Neuronal stem cell (in vitro differentiated cells): ENCODE results near the gene DGKK.

Source experiments
- DNase-seq: peaks from one replicate; pipeline ENCODE4 v3.0.0-alpha.2; 2013; ENCODE audit warnings: low spot score
- H2AFZ ChIP-seq: one replicate; pipeline ENCODE4 v1.6.1; 2013; ENCODE audit warnings: mild to moderate bottlenecking, low read length, inconsistent platforms
- H2AK5ac ChIP-seq: 2 replicates; pipeline ENCODE4 v1.6.1; 2013; ENCODE audit warnings: low read depth, mild to moderate bottlenecking, inconsistent platforms, low read length, moderate library complexity, mixed read lengths
- H2BK120ac ChIP-seq: 2 replicates; pipeline ENCODE4 v1.6.1; 2013; ENCODE audit warnings: low read depth, mild to moderate bottlenecking, inconsistent platforms, low read length, moderate library complexity, mixed read lengths
- H2BK12ac ChIP-seq: one replicate; pipeline ENCODE4 v1.6.1; 2013; ENCODE audit warnings: low read length, inconsistent platforms
- H2BK15ac ChIP-seq: 2 replicates; pipeline ENCODE4 v1.6.1; 2013; ENCODE audit warnings: mild to moderate bottlenecking, low read length, inconsistent platforms, mixed read lengths
- H2BK5ac ChIP-seq: one replicate; pipeline ENCODE4 v1.6.1; 2013; ENCODE audit warnings: inconsistent platforms, mild to moderate bottlenecking, low read length, moderate library complexity
- H3K14ac ChIP-seq: one replicate; pipeline ENCODE4 v1.6.1; 2013; ENCODE audit warnings: low read length, inconsistent platforms
- H3K18ac ChIP-seq: 2 replicates; pipeline ENCODE4 v1.6.1; 2013; ENCODE audit warnings: low read length, inconsistent platforms
- H3K23ac ChIP-seq: 2 replicates; pipeline ENCODE4 v1.6.1; 2013; ENCODE audit warnings: low read depth, mild to moderate bottlenecking, mixed read lengths, low read length, inconsistent platforms; ENCODE audit not compliant: poor library complexity
- H3K27ac ChIP-seq: replicated peaks from 3 replicates; pipeline ENCODE4 v1.5.1; 2013; ENCODE audit warnings: low read length, inconsistent platforms
- H3K27me3 ChIP-seq, 3 experiments: 2 replicates each; pipeline ENCODE4 v1.6.1; 2013; ENCODE audit warnings: low read length in 3 of 3, mild to moderate bottlenecking in 2 of 3, inconsistent platforms in 1 of 3, low read depth in 1 of 3, mixed read lengths in 1 of 3, moderate library complexity in 1 of 3; ENCODE audit not compliant: control insufficient read depth in 3 of 3, insufficient read depth in 3 of 3
- H3K36me3 ChIP-seq, 2 donors: replicated peaks in 1 of 2; 2 replicates each; pipeline ENCODE4 v1.6.1; 2013; ENCODE audit warnings: low read length in 2 of 2; ENCODE audit not compliant: control insufficient read depth in 2 of 2, insufficient read depth in 2 of 2
- H3K4ac ChIP-seq: 2 replicates; pipeline ENCODE4 v1.6.1; 2013; ENCODE audit warnings: inconsistent platforms, mild to moderate bottlenecking, low read length, moderate library complexity
- H3K4me1 ChIP-seq, 2 donors: 1 replicate in 1 of 2; 2 replicates in 1 of 2; pipeline ENCODE4 v1.6.1; 2013; ENCODE audit warnings: low read length in 2 of 2, low read depth in 1 of 2; ENCODE audit not compliant: control insufficient read depth in 2 of 2, insufficient read depth in 1 of 2
- H3K4me2 ChIP-seq: one replicate; pipeline ENCODE4 v1.6.1; 2013; ENCODE audit warnings: mild to moderate bottlenecking, low read length, inconsistent platforms; ENCODE audit not compliant: insufficient read depth, poor library complexity, severe bottlenecking
- H3K4me3 ChIP-seq, 2 donors: 2 replicates each; pipeline ENCODE4 v1.5.1; 2013; ENCODE audit warnings: low read length in 2 of 2, mild to moderate bottlenecking in 2 of 2, inconsistent platforms in 1 of 2, moderate library complexity in 1 of 2
- H3K79me1 ChIP-seq: one replicate; pipeline ENCODE4 v1.6.1; 2013; ENCODE audit warnings: low read depth, mild to moderate bottlenecking, inconsistent platforms, low read length, moderate library complexity
- H3K9ac ChIP-seq: one replicate; pipeline ENCODE4 v1.6.1; 2013; ENCODE audit warnings: mild to moderate bottlenecking, low read depth, low read length, inconsistent platforms; ENCODE audit not compliant: poor library complexity
- H3K9me3 ChIP-seq, 2 donors: replicated peaks in 1 of 2; 2 replicates each; pipeline versions ENCODE3 to v1.6.1; 2013; ENCODE audit warnings: low read length in 2 of 2, mild to moderate bottlenecking in 2 of 2, inconsistent platforms in 1 of 2, low read depth in 1 of 2, mixed read lengths in 1 of 2, moderate library complexity in 1 of 2; ENCODE audit not compliant: control insufficient read depth in 2 of 2, insufficient read depth in 1 of 2
- H4K8ac ChIP-seq: one replicate; pipeline ENCODE4 v1.6.1; 2013; ENCODE audit warnings: low read depth, mild to moderate bottlenecking, inconsistent platforms, low read length, moderate library complexity
- H4K91ac ChIP-seq: one replicate; pipeline ENCODE4 v1.6.1; 2013; ENCODE audit warnings: low read length, low read depth, mild to moderate bottlenecking, inconsistent platforms; ENCODE audit not compliant: poor library complexity
- WGBS, 2 donors: extraction: QIAGEN DNeasy Blood & Tissue Kit; methylation state at CpG; one replicate each; pipeline ENCODE4 v1.1.7; 2013; ENCODE audit warnings: missing lambda C conversion rate in 2 of 2, mixed read lengths in 1 of 2; ENCODE audit not compliant: insufficient read length in 2 of 2, insufficient replicate concordance in 1 of 2; ENCODE audit errors: extremely low coverage in 2 of 2; 5-methylcytosine and 5-hydroxymethylcytosine counted together

Gene DGKK

GRCh38 chrX:50381729-50382415 lies 88.8 kb downstream of the DGKK start:
- no peak overlapping the region for H3K4ac ChIP-seq
- DNase-seq, result no peak
- H3K36me3 ChIP-seq, result no peaks in the 10 kb centered on the region
- no peak overlapping the region for H3K23ac ChIP-seq
- no peak overlapping the region for H3K9ac ChIP-seq
- H3K79me1 ChIP-seq, result no peaks in the 10 kb centered on the region
- peaks cover 0 to 4% (median 0%) of the 10 kb centered on the region in 3 experiments for H3K27me3 ChIP-seq
- H2BK5ac ChIP-seq, result no peak overlapping the region
- no peak overlapping the region for H2AK5ac ChIP-seq
- no peak overlapping the region for H4K91ac ChIP-seq
- H2BK15ac ChIP-seq, result no peak overlapping the region
- H3K9me3 ChIP-seq, result no peaks in the 10 kb centered on the region
- H2BK12ac ChIP-seq, result no peak overlapping the region
- H3K14ac ChIP-seq, result no peak overlapping the region
- WGBS, 2 donors, result no CpG with 5 or more reads among the region's 5 CpGs
- no peak overlapping the region for H3K27ac ChIP-seq
- H3K4me3 ChIP-seq, result no peak overlapping the region
- H2AFZ ChIP-seq, result no peak overlapping the region
- no peak overlapping the region for H4K8ac ChIP-seq
- no peak overlapping the region for H3K4me2 ChIP-seq
- no peak overlapping the region for H3K18ac ChIP-seq
- H3K4me1 ChIP-seq, result no peaks in the 10 kb centered on the region
- no peak overlapping the region for H2BK120ac ChIP-seq

GRCh38 chrX:50375481-50376267 lies 95.0 kb downstream of the DGKK start:
- Histone ChIP-seq H2BK120ac (no peak overlapping the region), H3K9ac (no peak overlapping the region), H4K91ac (no peak overlapping the region), H2BK15ac (no peak overlapping the region), H3K4me1 (no peaks in the 10 kb centered on the region), H3K4me3 (no peak overlapping the region), H3K36me3 (no peaks in the 10 kb centered on the region), H3K4ac (no peak overlapping the region), H3K27ac (no peak overlapping the region), H3K14ac (no peak overlapping the region), H3K23ac (no peak overlapping the region), H3K9me3 (no peaks in the 10 kb centered on the region), H3K27me3 (peaks cover 0 to 22% (median 0%) of the 10 kb centered on the region in 3 experiments), H3K79me1 (no peaks in the 10 kb centered on the region), H4K8ac (no peak overlapping the region), H3K4me2 (no peak overlapping the region), H2BK12ac (no peak overlapping the region), H3K18ac (no peak overlapping the region), H2BK5ac (no peak overlapping the region), H2AK5ac (no peak overlapping the region), H2AFZ (no peak overlapping the region)
- no peak for DNase-seq
- no CpG with 5 or more reads among the region's 9 CpGs for WGBS, 2 donors

- Histone ChIP-seq H3K4ac (no peak overlapping the region), H3K9ac (no peak overlapping the region), H2BK15ac (no peak overlapping the region), H3K23ac (no peak overlapping the region), H2BK120ac (no peak overlapping the region), H2AFZ (no peak overlapping the region), H3K27ac (no peak overlapping the region), H3K4me1 (no peaks in the 10 kb centered on the region), H3K18ac (no peak overlapping the region), H3K9me3 (no peaks in the 10 kb centered on the region), H3K14ac (no peak overlapping the region), H4K91ac (no peak overlapping the region), H2AK5ac (no peak overlapping the region), H3K79me1 (no peaks in the 10 kb centered on the region), H2BK5ac (no peak overlapping the region), H2BK12ac (no peak overlapping the region), H3K36me3 (no peaks in the 10 kb centered on the region), H3K4me2 (no peak overlapping the region), H3K27me3 (peaks cover 0 to 22% (median 0%) of the 10 kb centered on the region in 3 experiments), H4K8ac (no peak overlapping the region), H3K4me3 (no peak overlapping the region)
- no peak for DNase-seq
- WGBS, 2 donors, result no CpG with 5 or more reads among the region's 4 CpGs
These were observed 97.7 kb downstream of the DGKK start for GRCh38 chrX:50372966-50373365.

GRCh38 chrX:50343917-50344316 lies 126.7 kb downstream of the DGKK start:
- Histone ChIP-seq H3K4me3 (no peak overlapping the region), H3K27ac (no peak overlapping the region), H3K36me3 (no peaks in the 10 kb centered on the region), H3K23ac (no peak overlapping the region), H3K18ac (no peak overlapping the region), H2BK12ac (no peak overlapping the region), H2BK120ac (no peak overlapping the region), H2BK15ac (no peak overlapping the region), H4K91ac (no peak overlapping the region), H3K9ac (no peak overlapping the region), H3K4me1 (no peaks in the 10 kb centered on the region), H2AK5ac (no peak overlapping the region), H3K9me3 (no peaks in the 10 kb centered on the region), H3K4me2 (no peak overlapping the region), H2BK5ac (no peak overlapping the region), H3K27me3 (no peaks in the 10 kb centered on the region), H3K4ac (no peak overlapping the region), H3K79me1 (no peaks in the 10 kb centered on the region), H2AFZ (no peak overlapping the region), H3K14ac (no peak overlapping the region), H4K8ac (no peak overlapping the region)
- no peak for DNase-seq
